Left ventricle myocardium inferior (tissue), 1 donor: Measurements from ENCODE around the gene FBXW8. TPM values are rescaled to one million over a fixed set of nuclear protein-coding genes. Genes with fewer than 3 reads are reported as not detected.
A peak's percentile ranks its signal among the peaks of the same experiment; 100 is the strongest.

Source experiments
- DNase-seq: peaks from one replicate; pipeline ENCODE4 v3.0.0-alpha.2; 2020
- H3K27ac ChIP-seq: fragments of 200-600 bp; replicated peaks from 2 replicates; pipeline ENCODE4 v1.8.0; 2021
- H3K27me3 ChIP-seq: fragments of 200-600 bp; 2 replicates; pipeline ENCODE4 v1.8.0; 2021; ENCODE audit warnings: low read depth
- H3K36me3 ChIP-seq: fragments of 200-600 bp; 2 replicates; pipeline ENCODE4 v1.8.0; 2021
- H3K4me1 ChIP-seq: fragments of 200-600 bp; 2 replicates; pipeline ENCODE4 v1.8.0; 2021
- H3K4me3 ChIP-seq: fragments of 200-600 bp; 2 replicates; pipeline ENCODE4 v1.8.0; 2021; ENCODE audit warnings: mild to moderate bottlenecking, moderate library complexity
- H3K9me3 ChIP-seq: fragments of 200-600 bp; replicated peaks from 2 replicates; pipeline ENCODE4 v1.8.0; 2021
- intact Hi-C: fragments of 100-400 bp; cut with micrococcal nuclease; formaldehyde crosslinking; loops from one replicate; pipeline ENCODE4 v1.11.0; 2022
- total RNA-seq: library from RNA; stranded (reverse); fragmentation: NEBNext Ultra II Directional; extraction: Animal tissue kit (Norgen Biotek cat#: 25700); gene quantifications from one replicate; pipeline ENCODE4 v1.2.1, GENCODE V29; 2021
- TF ChIP-seq, protein P1 (sequence below): fragments of 200-600 bp; IDR thresholded peaks from 2 replicates; pipeline ENCODE4 v1.8.0; 2021; ENCODE audit warnings: antibody characterized with exemption, mild to moderate bottlenecking, borderline replicate concordance
- donor health status: DM: no; HTN: yes; CAD: no; lungs with severe emphysema.

FBXW8 gene
- total RNA-seq, 1 donor from 2014 or later: 8.5 TPM

DNA sequence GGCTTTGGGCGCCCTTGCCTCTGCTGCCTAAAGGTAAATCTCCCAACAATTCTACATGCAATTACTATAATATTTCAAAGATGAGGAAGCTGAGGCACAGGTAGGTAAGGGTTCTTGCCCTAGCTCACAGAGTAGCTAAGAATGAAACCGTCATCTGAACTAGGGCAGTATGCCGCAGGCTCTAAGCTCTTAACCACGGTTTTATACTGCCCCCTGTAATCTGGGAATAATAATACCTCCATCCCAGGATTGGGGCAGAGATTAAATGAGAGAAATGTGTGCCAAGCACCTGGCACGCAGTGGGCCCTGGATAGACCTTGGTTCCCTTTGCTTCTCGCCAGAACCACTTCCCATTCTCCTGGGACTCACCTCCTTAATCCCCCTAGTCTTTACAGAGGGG, 28.0 kb upstream of the FBXW8 start:
- TF ChIP-seq, protein P1, sequence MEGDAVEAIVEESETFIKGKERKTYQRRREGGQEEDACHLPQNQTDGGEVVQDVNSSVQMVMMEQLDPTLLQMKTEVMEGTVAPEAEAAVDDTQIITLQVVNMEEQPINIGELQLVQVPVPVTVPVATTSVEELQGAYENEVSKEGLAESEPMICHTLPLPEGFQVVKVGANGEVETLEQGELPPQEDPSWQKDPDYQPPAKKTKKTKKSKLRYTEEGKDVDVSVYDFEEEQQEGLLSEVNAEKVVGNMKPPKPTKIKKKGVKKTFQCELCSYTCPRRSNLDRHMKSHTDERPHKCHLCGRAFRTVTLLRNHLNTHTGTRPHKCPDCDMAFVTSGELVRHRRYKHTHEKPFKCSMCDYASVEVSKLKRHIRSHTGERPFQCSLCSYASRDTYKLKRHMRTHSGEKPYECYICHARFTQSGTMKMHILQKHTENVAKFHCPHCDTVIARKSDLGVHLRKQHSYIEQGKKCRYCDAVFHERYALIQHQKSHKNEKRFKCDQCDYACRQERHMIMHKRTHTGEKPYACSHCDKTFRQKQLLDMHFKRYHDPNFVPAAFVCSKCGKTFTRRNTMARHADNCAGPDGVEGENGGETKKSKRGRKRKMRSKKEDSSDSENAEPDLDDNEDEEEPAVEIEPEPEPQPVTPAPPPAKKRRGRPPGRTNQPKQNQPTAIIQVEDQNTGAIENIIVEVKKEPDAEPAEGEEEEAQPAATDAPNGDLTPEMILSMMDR: peak; percentile 42
- Histone ChIP-seq H3K4me1 (peaks cover 44% of the 10 kb centered on the region), H3K36me3 (no peaks in the 10 kb centered on the region), H3K9me3 (no peaks in the 10 kb centered on the region), H3K27ac (no peak overlapping the region), H3K4me3 (no peak overlapping the region), H3K27me3 (peaks cover 75% of the 10 kb centered on the region)
- intact Hi-C loops: no loop called here
- no peak for DNase-seq

DNA sequence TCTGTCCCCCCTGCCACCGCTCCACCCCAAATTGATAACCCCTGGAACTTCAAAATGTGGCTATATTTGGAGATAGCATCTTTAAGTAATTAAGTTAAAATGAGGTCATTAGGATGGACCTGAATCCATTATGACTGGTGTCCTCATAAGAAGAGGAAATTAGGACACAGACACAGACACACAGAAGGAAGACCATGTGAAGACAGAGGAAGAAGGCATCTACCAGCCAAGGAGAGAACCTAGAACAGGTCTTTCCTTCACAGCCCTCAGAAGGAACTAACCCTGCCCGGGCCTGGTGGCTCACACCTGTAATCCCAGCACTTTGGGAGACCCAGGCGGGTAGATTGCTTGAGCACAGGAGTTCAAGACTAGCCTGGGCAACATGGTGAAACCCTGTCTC, 25.9 kb upstream of the FBXW8 start:
- intact Hi-C loops: no loop called here
- no peaks in the 10 kb centered on the region for H3K9me3 ChIP-seq
- TF ChIP-seq, protein P1: no peak
- H3K27me3 ChIP-seq: peaks cover 62% of the 10 kb centered on the region
- no peak overlapping the region for H3K27ac ChIP-seq
- no peaks in the 10 kb centered on the region for H3K36me3 ChIP-seq
- no peak overlapping the region for H3K4me3 ChIP-seq
- no peak for DNase-seq
- H3K4me1 ChIP-seq: peaks cover 26% of the 10 kb centered on the region

DNA sequence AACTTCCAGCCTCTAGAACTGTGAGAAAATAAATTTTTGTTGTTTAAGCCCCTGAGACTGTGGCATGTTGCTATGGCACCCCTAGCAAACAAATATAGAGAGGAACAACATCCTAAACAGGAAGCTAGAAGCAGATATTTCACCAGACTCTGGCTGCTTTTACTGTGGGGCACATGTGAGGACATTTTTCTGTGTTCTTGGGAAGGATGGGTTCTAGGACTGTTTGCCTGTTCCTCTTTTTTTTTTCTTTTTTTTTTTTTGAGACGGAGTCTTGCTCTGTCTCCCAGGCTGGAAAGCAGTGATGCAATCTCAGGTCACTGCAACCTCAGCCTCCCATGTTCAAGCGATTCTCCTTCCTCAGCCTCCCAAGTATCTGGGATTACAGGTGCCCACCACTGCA, 25.3 kb upstream of the FBXW8 start:
- no peak overlapping the region for H3K27ac ChIP-seq
- H3K27me3 ChIP-seq: peaks cover 56% of the 10 kb centered on the region
- intact Hi-C loops: no loop called here
- TF ChIP-seq, protein P1: no peak
- H3K4me1 ChIP-seq: peaks cover 20% of the 10 kb centered on the region
- no peak for DNase-seq
- H3K9me3 ChIP-seq: peaks cover 6% of the 10 kb centered on the region
- no peaks in the 10 kb centered on the region for H3K36me3 ChIP-seq
- H3K4me3 ChIP-seq: no peak overlapping the region

- H3K27ac ChIP-seq: no peak overlapping the region
- no peak overlapping the region for H3K4me3 ChIP-seq
- no peak for DNase-seq
- peaks cover 7% of the 10 kb centered on the region for H3K9me3 ChIP-seq
- intact Hi-C loops: no loop called here
- TF ChIP-seq, protein P1: no peak
- H3K36me3 ChIP-seq: no peaks in the 10 kb centered on the region
- peaks cover 41% of the 10 kb centered on the region for H3K27me3 ChIP-seq
- peaks cover 4% of the 10 kb centered on the region for H3K4me1 ChIP-seq
Observed at GRCh38 chr12:116887244-116887643, 23.5 kb upstream of the FBXW8 start.

- Histone ChIP-seq H3K27ac (no peak overlapping the region), H3K4me1 (no peaks in the 10 kb centered on the region), H3K27me3 (peaks cover 35% of the 10 kb centered on the region), H3K4me3 (no peak overlapping the region), H3K9me3 (peaks cover 7% of the 10 kb centered on the region), H3K36me3 (no peaks in the 10 kb centered on the region)
- intact Hi-C loops: no loop called here
- TF ChIP-seq, protein P1: no peak
- no peak for DNase-seq
Observed at GRCh38 chr12:116887897-116888296, 22.9 kb upstream of the FBXW8 start.

- TF ChIP-seq, protein P1: no peak
- no peaks in the 10 kb centered on the region for H3K36me3 ChIP-seq
- intact Hi-C loops: no loop called here
- H3K27me3 ChIP-seq: peaks cover 16% of the 10 kb centered on the region
- no peak overlapping the region for H3K4me3 ChIP-seq
- no peak for DNase-seq
- H3K4me1 ChIP-seq: no peaks in the 10 kb centered on the region
- H3K27ac ChIP-seq: no peak overlapping the region
- peaks cover 7% of the 10 kb centered on the region for H3K9me3 ChIP-seq
Observed at GRCh38 chr12:116890330-116890729, 20.4 kb upstream of the FBXW8 start.
